ENCODE data around the gene C19orf53.

DNA sequence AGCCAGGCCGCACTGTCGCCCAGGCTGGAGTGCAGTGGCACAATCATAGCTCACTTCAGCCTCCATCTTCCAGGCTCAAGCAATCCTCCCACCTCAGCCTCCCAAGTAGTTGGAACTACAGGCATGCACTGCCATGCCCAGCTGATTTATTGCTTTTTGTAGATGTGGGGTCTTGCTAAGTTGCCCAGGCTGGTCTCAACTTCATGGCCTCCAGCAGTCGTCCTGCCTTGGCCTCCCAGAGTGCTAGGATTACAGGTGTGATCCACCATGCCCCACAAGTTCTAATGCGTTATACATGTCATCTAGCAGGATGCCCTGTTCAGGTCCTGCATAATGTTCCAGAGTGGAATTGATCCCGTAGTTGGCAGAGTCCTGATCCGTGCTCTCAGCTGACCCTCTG is 4.6 kb downstream of the C19orf53 start:
- TF ChIP-seq, protein P1, sequence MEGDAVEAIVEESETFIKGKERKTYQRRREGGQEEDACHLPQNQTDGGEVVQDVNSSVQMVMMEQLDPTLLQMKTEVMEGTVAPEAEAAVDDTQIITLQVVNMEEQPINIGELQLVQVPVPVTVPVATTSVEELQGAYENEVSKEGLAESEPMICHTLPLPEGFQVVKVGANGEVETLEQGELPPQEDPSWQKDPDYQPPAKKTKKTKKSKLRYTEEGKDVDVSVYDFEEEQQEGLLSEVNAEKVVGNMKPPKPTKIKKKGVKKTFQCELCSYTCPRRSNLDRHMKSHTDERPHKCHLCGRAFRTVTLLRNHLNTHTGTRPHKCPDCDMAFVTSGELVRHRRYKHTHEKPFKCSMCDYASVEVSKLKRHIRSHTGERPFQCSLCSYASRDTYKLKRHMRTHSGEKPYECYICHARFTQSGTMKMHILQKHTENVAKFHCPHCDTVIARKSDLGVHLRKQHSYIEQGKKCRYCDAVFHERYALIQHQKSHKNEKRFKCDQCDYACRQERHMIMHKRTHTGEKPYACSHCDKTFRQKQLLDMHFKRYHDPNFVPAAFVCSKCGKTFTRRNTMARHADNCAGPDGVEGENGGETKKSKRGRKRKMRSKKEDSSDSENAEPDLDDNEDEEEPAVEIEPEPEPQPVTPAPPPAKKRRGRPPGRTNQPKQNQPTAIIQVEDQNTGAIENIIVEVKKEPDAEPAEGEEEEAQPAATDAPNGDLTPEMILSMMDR (IDR thresholded peaks at IDR 0.05): no peak
- no peak for TF ChIP-seq POLR2A (IDR thresholded peaks at IDR 0.05)
- no peak for TF ChIP-seq POLR2AphosphoS5 (IDR thresholded peaks at IDR 0.05)
- TF ChIP-seq EP300 (IDR thresholded peaks at IDR 0.05): no peak
